SK-N-DZ (cell line): ENCODE measurements around the gene ARHGAP24.
"Not testable (repeated sequence)": the region's sequence is repeated elsewhere in the genome, so short reads cannot be mapped to it uniquely, and the experiment has no call there.

ENCODE experiments used
- DNase-seq: peaks from one replicate; pipeline ENCODE4 v3.0.0-alpha.2; 2015; ENCODE audit warnings: low spot score

ARHGAP24 gene

GRCh38 chr4:85515701-85516100, 40.8 kb downstream of the ARHGAP24 start:
- DNase-seq: no peak

GRCh38 chr4:85518526-85518925, 43.6 kb downstream of the ARHGAP24 start:
- DNase-seq: not testable (repeated sequence)

GRCh38 chr4:85520765-85521749, 46.1 kb downstream of the ARHGAP24 start:
- no peak for DNase-seq

- DNase-seq: no peak
These were observed 47.3 kb downstream of the ARHGAP24 start for GRCh38 chr4:85522277-85522676.

GRCh38 chr4:85522836-85523235, 47.9 kb downstream of the ARHGAP24 start:
- DNase-seq: no peak

GRCh38 chr4:85527815-85528214, 52.9 kb downstream of the ARHGAP24 start:
- DNase-seq: no peak

GRCh38 chr4:85531560-85532341, 56.8 kb downstream of the ARHGAP24 start:
- no peak for DNase-seq

GRCh38 chr4:85534120-85534519, 59.2 kb downstream of the ARHGAP24 start:
- no peak for DNase-seq

GRCh38 chr4:85543832-85544231, 68.9 kb downstream of the ARHGAP24 start:
- DNase-seq: no peak

- DNase-seq: no peak
These were observed 69.8 kb downstream of the ARHGAP24 start for GRCh38 chr4:85544751-85545150.

GRCh38 chr4:85548116-85548515, 73.2 kb downstream of the ARHGAP24 start:
- no peak for DNase-seq

GRCh38 chr4:85548841-85549240, 73.9 kb downstream of the ARHGAP24 start:
- DNase-seq: no peak

GRCh38 chr4:85555206-85555605, 80.3 kb downstream of the ARHGAP24 start:
- no peak for DNase-seq

- no peak for DNase-seq
These were observed 81.3 kb downstream of the ARHGAP24 start for GRCh38 chr4:85556283-85556682.

GRCh38 chr4:85557016-85557901, 82.3 kb downstream of the ARHGAP24 start:
- no peak for DNase-seq

GRCh38 chr4:85565761-85566480, 91.0 kb downstream of the ARHGAP24 start:
- no peak for DNase-seq

- DNase-seq: no peak
These were observed 94.9 kb downstream of the ARHGAP24 start for GRCh38 chr4:85569730-85570299.

GRCh38 chr4:85570388-85570787, 95.4 kb downstream of the ARHGAP24 start:
- DNase-seq: no peak

GRCh38 chr4:85571008-85571407, 96.1 kb downstream of the ARHGAP24 start:
- no peak for DNase-seq

- no peak for DNase-seq
These were observed 98.3 kb downstream of the ARHGAP24 start for GRCh38 chr4:85573270-85573669.
